Left cardiac atrium (tissue), 4 donors: ENCODE measurements around the gene P2RY14. TPM values are rescaled to one million over a fixed set of nuclear protein-coding genes. Genes with fewer than 3 reads are reported as not detected.

ENCODE experiments used
- ATAC-seq, 2 donors: fragments of 200-7000 bp; cut with Tn5 transposase; one replicate each; pipeline ENCODE4 v1.9.1; 2020; ENCODE audit warnings: mild to moderate bottlenecking in 2 of 2, moderate library complexity in 2 of 2
- DNase-seq: peaks from one replicate; pipeline ENCODE4 v3.0.0-alpha.2; 2020
- intact Hi-C, 2 donors: fragments of 100-400 bp; cut with DNase I; formaldehyde crosslinking; loops; one replicate each; pipeline versions ENCODE4 v1.14.1 to v1.15.1; 2022 to 2023
- total RNA-seq, 2 donors: library from RNA; stranded (reverse); fragmentation: NEBNext Ultra II Directional; extraction: Animal tissue kit (Norgen Biotek cat#: 25700); gene quantifications; one replicate each; pipeline ENCODE4 v1.2.1, GENCODE V29; 2021
- donor health status: DM: no; HTN: yes; CAD: no.
- donor health status: DM: no; HTN: yes; CAD: no; lungs with severe emphysema.
- donor health status: DM: yes; HTN: yes; CAD: no.
- donor health status: Dilated cardiomyopathy.

Gene P2RY14
- total RNA-seq, 2 donors from 2014 or later, result 1.5 to 4.5 TPM

DNA sequence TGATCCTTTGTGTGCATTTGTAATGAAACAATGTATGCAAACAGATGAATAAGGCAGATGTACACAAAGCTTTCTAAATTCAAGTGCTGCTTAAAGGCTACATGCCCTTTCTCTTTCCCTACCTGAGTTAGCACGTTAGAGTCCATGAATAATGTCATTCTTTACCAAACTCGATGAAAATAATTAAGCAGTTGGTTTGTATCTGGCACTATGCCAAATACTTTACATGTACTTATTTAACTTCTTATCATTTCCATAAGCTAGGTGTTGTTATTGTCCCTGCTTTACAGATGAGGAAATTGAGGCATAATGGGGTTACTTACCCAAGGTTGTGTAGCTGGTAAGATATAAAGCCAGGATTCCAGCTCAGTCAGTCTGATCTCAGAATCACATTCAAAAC, 77.8 kb downstream of the P2RY14 start:
- DNase-seq (no peak), ATAC-seq (no peak)
- intact Hi-C loops, result no loop called here

DNA sequence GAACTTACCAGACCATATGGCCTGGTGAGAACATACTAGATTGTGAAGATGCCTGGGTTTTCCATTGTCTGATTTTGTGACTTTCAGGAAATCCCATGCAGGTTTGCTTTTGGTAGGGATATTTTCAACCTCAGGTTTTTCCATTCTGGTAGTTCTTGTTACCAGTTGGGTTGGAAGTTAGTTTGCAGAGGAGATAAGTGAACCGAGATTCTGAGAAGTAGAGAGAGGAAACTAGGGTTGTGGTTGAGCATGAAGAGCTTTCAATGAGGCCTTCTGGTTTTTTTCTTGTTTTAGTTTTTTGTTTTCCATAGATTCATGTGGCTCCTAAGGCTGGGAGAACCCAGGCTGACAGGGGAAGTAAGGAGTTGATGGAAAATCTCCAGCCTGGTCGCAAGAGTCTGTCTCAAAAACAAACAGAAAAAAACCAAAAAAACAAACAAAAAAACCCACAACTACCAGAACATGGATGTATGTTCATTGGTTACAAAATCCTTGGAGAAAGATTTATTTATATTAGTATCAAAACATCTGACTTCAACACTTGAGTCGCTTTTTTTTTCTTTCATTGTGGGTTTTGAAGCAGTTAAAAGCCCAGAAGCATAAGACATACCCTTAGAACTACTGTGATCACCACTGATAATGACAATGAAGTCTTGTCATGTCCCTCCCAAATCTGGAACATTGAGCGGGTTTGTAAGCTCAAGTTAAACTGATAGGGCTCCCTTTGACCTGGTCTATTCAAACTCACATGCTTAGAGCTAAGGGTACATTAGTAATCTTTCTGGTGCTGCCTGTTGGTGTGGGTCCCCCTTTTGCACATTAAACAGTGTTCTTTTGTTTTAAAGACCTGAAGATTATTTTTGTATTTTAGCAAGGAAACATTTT, 78.5 kb downstream of the P2RY14 start:
- intact Hi-C loops, result no loop called here

DNA sequence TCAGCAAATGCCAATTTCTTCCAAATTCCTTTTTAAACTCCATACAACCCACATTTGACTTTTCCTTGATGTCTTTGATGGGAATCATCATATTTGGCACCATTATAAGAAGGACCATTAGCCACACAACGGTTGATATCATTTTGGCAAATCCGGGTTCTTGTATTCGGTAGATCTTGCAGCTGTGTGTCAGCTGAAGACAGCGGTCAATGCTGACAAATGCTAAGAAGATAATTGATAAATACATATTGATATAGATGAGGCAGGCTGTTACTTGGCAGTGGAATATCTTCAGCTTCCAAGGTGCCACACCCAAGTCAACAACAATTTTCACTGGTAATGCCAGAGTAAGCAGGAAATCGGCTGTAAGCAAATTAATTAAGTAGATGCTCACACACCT, 79.5 kb downstream of the P2RY14 start:
- ATAC-seq (no peak), DNase-seq (no peak)
- intact Hi-C loops, result no loop called here

More for the DNA sequence above, 78.5 kb downstream of the P2RY14 start:
- DNase-seq (no peak), ATAC-seq (no peak)

DNA sequence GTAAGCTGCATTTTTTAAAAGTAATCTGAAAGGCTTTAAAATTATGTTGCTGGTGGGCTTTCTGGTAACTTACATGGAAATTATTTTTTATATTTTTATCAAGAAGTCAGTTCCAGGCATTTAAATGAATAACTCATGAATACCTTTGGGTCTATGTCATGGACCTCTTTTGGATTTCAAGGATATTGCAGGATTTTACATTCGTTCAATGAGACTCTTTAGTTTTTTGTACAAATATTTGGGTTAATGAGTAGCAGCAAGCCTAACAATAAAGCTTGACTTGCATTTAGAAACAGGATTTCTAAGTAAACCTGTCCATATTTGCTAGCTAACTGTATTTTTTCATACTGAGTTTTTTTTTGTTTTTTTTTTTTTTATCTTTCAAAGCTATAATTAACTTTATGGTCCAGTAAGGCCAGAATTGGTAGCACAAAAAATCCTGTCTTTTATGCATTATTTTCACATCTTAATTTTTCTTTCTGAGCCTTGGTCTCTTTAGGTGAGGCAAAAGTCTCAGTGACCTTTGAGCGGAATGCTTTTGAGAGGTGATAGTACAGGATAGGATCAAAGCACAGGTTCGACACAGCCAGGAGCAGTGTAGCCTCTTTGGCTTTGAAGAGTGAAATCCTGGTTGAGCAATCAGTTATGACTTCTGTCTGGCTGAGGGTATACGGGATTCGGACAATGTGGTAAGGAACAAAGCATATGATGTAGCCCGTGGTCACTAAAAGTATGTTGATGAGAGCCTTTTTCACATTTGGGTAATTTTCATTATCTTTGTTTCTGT, 80.2 kb downstream of the P2RY14 start:
- ATAC-seq, result no peak
- intact Hi-C loops, result no loop called here
- DNase-seq, result no peak

DNA sequence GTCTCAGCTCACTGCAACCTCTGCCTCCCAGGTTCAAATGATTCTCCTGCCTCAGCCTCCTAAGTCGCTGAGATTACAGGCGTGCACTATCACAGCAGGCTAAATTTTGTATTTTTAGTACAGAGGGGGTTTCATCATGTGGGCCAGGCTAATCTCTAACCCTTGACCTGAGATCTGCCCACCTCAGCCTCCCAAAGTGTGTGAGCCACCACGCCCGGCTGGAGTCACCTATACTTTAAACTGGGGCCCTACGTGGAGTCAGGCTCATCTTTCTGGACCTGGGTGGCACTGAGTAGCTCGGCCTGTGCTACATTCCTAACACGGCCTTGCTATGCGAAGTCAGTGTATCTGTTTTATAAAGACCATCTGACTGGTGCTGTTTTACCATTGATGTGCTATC, 81.1 kb downstream of the P2RY14 start:
- ATAC-seq (no peak), DNase-seq (no peak)
- intact Hi-C loops, result no loop called here

DNA sequence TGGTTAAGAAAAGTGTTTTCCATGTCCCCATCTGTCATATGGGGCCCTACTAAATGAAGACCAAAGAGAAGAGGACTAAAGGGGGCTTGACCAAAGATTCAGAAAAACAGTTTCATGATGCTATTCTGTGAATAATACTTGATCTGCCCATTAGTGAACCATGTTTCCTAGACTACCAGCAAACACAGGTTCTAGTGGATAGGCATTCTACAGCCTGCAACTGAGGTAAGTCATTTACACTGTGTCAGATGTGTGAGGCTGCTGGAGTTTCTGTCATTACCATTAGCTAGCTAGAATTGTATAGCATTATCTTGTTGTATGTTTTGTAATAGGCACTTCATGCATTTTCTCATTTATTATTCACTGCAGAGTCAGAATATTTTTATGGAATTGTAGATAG, 81.9 kb downstream of the P2RY14 start:
- no peak for DNase-seq
- no peak for ATAC-seq
- intact Hi-C loops, result no loop called here

DNA sequence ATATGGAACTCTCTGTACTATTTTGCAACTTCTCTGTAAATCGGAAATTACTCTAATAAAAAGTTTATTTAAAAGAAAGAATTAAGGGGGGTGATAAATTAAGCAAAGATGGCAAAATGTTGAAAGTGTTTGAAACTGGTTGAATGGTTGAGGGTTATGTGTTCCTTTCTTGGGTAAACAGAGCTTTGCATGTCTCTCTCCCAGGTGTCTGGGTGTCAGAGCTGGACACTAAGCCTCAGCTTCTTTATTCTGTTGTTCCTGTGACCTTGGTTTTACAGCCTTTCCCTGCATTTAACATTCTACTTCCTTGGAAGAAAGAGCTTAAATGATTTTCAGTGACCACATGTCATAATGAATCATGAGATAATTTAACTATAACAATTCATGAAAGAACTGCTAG, 82.5 kb downstream of the P2RY14 start:
- intact Hi-C loops, result no loop called here
- no peak for ATAC-seq

DNA sequence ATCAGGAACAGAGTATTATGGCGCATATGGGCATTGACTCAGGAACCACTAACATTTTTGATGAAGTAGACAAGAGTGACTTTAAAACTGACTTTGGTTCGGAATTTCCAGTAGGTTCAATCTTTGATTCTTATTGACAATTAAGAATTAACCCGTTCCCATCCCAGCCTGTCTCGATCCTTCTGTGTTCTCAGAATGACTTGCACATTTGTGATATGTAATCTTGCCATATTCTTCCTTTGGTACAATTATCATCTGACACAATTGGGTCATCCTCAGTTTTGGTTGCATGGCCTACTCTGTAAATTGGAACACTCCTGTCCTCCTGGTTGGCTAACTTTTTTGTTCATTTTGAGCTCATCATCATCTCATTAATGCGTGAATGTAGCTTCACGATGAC, 85.8 kb downstream of the P2RY14 start:
- ATAC-seq (no peak), DNase-seq (no peak)
- intact Hi-C loops, result no loop called here

More for the DNA sequence above, 82.5 kb downstream of the P2RY14 start:
- DNase-seq, result no peak

DNA sequence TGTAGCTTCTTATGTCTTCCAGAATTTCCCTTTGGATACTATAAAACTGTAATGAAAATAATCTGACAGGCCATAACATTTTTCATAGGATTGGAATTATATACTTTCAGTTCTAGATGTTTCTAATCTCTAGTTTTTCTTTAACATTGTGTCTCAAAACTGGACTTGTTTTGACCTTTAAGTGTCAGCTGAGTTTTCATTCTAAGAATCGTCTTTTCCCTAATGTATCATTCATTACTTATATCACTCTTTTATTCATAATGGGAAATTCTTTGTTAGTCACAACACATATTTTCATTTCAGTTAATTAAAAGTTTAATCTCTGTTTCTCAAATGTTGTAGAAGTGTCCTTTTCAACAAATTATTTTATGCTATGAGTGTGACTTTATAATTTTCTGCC, 87.2 kb downstream of the P2RY14 start:
- intact Hi-C loops, result no loop called here
- no peak for ATAC-seq
- DNase-seq, result no peak

DNA sequence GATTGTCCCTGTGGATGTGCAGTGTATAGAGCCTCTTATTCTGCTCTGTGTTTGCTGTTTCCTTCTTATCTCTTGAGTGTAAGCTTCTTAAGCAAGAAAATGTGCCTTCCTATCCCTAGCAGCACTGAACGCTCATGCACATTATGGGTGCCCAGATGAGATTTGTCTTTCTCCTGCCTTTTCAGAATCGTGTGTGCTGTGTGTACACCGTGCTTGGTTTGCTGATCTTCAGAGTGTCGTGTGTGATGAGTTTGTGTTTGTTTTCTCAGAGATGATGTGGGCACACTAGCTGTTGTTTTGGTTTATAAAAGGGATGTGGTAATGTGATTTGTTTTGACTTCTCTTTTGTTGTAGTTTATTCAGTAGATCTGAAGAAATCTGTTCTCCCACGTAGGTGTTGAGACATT, 95.1 kb downstream of the P2RY14 start:
- intact Hi-C loops, result no loop called here
- DNase-seq (no peak), ATAC-seq (no peak)

DNA sequence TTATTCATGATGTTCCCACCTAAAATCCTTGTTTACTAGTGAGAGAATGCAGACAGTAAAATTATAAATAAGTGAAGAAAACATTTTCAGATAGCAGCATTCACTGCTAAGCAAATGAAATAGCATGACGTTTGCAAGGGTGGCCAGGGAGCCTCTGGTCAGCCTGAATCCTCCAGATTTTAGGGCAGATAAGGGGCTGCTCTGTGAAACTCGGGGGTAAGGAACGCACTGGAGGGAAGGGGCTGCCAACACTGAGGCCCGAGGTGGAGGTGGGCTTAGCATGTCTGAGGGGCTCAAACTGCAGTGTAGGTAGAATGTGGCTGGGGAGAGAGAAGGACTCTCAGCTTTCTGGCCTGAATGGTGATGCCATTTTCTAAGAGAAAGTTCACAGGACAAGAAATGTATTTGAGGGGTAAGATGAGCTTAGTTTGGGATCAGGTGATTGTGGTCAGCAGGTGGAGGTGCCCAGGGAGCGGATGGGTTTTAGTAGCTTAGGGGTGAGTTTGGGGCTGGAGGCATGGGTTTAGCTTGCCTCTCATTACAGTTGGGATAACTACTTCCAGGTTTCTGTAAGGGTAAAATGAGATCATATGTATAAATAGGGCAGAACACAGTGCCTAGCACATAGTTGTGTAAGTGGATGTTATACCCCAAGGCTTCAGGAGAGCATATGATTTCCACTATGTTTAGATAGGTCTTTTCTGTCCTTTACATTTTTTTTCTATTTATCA, 95.8 kb downstream of the P2RY14 start:
- DNase-seq (no peak), ATAC-seq (no peak)
- intact Hi-C loops, result no loop called here

DNA sequence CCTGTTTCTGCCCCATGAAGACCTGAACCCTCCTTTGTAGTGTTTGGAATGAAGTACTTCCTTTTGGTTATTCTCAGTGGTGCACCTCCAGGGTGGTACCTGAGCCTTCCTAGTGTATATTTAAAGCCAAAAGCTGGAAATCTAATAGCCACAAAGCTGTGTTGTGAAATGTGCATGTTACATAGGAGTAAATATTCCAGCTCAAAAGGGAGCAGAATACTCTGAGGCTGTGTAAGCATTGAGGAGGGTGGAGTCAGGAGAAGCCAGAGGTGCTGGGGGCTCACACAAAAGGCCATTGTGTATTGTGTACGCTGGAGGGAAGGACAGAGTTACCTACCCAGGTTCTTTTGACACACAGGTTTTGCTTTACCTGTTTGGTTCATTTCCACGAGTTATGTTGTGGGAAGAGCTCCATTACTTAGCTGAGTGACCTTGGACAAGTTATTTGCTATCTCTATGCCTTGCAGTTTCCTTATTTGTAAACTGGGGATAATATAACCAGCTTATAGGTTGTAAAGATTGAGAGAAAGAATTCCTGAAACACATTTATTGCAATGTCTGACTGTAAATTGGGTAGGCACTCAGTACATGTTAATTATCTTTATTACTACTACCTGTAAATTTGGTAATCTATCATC, 100.0 kb downstream of the P2RY14 start:
- no peak for ATAC-seq
- intact Hi-C loops, result no loop called here

DNA sequence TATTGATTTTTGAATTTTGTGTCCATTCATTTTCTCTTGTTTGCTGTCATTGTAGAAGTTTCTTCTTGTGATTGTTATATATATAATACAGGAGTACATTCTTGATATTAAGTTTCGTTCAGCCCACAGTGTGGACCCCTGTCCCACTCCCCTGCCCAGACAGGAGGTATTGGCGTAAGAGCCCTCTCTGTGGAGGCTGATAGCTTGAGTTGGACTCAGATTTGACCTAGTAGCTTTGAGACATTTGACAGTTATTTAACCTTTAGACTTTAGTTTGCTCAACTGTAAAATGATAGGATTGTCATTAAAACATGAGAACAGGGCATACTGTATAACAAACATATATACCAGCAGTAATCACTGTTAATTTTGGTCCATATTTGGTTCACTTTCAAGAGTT, 102.4 kb downstream of the P2RY14 start:
- DNase-seq (no peak), ATAC-seq (no peak)
- intact Hi-C loops, result no loop called here

More for the DNA sequence above, 100.0 kb downstream of the P2RY14 start:
- DNase-seq, result no peak

DNA sequence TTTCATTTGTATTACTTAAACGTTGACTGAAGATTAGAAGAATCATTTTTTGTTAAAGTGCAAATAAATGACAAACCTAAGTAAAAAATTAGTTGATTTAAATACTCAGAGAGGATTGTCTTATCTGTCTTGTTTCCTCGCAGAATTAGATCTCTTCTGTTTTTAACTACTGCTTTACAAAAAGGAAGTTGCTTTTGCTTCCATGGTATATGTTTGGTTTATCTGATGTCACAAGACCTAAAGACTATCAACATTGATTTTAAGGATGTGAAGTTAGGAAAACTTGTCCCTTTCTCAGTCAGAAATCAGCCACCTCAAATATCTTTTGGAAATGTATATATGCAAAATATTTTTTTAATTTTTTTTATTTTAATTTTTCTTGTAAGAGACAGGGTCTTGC, 104.0 kb downstream of the P2RY14 start:
- no peak for ATAC-seq
- intact Hi-C loops, result no loop called here
- no peak for DNase-seq

DNA sequence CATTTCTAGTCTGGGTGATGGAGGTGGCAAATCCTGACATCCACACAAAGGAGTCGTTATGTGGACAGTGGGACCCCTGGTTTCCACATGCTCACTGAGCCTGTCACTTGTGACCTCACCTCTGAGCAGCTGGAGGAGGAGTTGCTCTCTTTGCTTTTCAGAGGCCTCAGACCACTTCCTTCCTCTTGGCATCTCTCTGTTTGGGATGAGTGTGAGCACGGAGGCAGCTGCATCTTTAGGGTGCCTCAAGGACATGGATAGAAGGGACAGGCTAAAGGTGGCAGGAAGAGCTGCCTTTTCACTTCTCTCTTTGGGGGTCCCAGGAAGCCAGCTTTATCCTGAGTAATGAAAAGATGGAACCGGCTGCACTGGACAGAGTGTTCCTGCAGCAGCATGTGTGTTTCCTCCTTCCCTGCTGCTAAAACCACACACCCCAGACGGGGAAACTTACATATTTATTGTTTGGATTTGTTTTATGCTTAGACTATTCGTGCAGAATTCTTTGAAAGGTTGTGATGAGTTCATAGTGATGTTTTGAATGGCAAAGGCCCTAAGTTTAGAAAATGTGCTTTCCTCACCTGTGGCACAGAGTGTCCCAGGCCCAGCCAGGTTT, 107.1 kb downstream of the P2RY14 start:
- intact Hi-C loops, result no loop called here
- ATAC-seq, result peak; percentile 62 to 78
- no peak for DNase-seq

DNA sequence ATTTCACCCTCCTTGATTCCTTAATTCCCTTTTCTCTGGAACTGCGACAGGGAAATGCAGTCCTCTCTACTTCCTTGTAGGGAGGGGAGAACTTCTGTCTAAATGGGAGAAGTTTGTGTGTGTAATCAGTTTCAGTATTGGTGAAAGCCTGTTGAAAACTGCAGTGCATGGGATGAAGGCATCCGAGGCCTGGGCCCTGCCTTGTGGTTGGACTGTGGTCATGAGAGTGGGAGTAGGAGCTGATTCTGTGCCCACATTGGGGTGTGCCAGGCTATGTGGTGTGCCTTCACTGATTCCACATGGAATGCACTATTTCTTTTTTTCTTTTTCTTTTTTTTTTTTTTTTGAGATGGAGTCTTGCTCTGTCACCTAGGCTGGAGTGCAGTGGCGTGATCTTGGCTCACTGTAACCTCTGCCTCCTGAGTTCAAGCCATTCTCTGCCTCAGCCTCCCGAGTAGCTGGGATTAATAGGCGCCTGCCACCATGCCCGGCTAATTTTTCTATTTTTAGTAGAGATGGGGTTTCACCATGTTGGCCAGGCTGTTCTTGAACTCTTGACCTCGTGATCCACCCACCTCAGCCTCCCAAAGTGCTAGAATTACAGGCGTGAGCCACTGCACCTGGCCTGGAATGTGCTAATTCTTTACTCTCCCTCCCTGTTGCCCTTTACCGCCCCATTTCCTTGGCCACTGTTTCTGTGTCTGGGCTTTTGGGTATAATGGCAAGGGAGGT, 108.2 kb downstream of the P2RY14 start:
- DNase-seq (peak; percentile 41), ATAC-seq (peak; percentile 76 to 87)
- intact Hi-C loops, result loop anchor here (5.0 kb wide), 2 partner anchors 57 to 112 kb away; no protein-coding TSS in a partner anchor

DNA sequence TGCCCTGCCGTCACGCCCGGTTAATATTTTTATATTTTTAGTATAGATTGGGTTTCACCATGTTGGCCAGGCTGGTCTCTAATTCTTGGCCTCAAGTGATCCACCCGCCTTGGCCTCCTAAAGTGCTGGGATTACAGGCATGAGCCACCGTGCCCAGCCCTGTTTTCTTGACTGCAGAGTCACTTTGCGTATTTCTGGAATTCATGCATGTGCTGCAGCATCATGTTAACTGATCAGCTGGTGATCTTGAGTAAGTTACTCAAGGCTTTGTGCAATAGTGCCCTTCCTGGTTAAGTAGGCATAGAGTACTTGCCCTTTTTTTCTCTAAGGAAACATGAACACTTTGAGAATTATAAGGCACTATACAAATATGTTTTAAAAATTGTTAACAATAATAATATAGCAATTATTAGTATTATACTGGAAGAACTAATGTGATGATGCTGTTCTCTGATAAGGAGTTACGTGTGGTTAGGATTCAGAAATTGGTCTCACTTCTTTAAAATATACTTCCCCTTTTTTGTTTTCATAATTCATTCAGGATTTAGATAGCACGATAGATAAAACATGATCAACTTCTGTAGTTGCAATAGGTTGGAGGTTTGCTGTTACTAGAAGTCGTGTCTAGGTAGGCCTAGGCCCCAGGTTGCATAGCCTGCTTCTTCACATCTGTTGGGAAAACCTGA, 108.9 kb downstream of the P2RY14 start:
- ATAC-seq, result peak in 1 of 2 donors; percentile 48
- intact Hi-C loops, result loop anchor here (5.0 kb wide), 2 partner anchors 58 to 113 kb away; no protein-coding TSS in a partner anchor

More for the DNA sequence above, 108.9 kb downstream of the P2RY14 start:
- no peak for DNase-seq
